K562 (cell line): ENCODE measurements around the gene ITGBL1. TPM values are rescaled to one million over a fixed set of nuclear protein-coding genes. Genes with fewer than 3 reads are reported as not detected.

Experiments
- ATAC-seq: fragments of 200-7000 bp; cut with Tn5 transposase; 3 replicates; pipeline ENCODE4 v1.9.1; 2020; ENCODE audit warnings: moderate library complexity
- BruUV-seq: library from RNA; stranded (reverse); fragments of 400-500 nt; replicated peaks from 2 replicates; lab custom pipeline; 2021; lab: Mats Ljungman, UMichigan
- CTCF ChIA-PET: fragments of 300-600 bp; formaldehyde crosslinking; extraction: SDS; loops from one replicate; lab custom pipeline; 2021; ENCODE audit warnings: low intra/inter-chr PET ratio; lab: Yijun Ruan, JAX
- POLR2A ChIA-PET: fragments of 300-600, 350-650 bp; sonication (Branson Sonifier 250); formaldehyde crosslinking; extraction: SDS; loops from one replicate; lab custom pipeline; 2021; ENCODE audit warnings: antibody characterized with exemption, inconsistent platforms; lab: Yijun Ruan, JAX
- DNase-seq, 4 experiments: peaks; one replicate each; pipeline versions ENCODE4 v3.0.0 to v3.0.0-alpha.2; 2011 to 2018; ENCODE audit warnings: low spot score in 3 of 4, mixed read lengths in 3 of 4; ENCODE audit errors: extremely low read depth in 1 of 4
- FAIRE-seq: peaks from 2 replicates; lab custom pipeline; 2011; peaks lifted over from hg19 to GRCh38; lab: Jason Lieb, UNC
- H2AFZ ChIP-seq: 2 replicates; pipeline ENCODE4 v1.6.0; 2011; ENCODE audit warnings: low read depth, low read length, control low read depth, inconsistent platforms
- H3K27ac ChIP-seq: fragments of 200-600 bp; 3 replicates; pipeline ENCODE4 v1.8.0; 2011; ENCODE audit warnings: low read depth, mild to moderate bottlenecking, control low read depth, inconsistent platforms, low read length, moderate library complexity, mixed read lengths; ENCODE audit errors: extremely low read depth
- H3K27me3 ChIP-seq, 2 experiments: fragments of 300-600 bp in 1 of 2; 2 replicates in 1 of 2; 3 replicates in 1 of 2; pipeline versions ENCODE4 v1.6.0 to v1.8.0; 2011; ENCODE audit warnings: inconsistent platforms in 2 of 2, low read length in 2 of 2, mild to moderate bottlenecking in 1 of 2, mixed read lengths in 1 of 2, moderate library complexity in 1 of 2; ENCODE audit not compliant: control insufficient read depth in 2 of 2, insufficient read depth in 2 of 2
- H3K36me3 ChIP-seq: fragments of 300-600 bp; 3 replicates; pipeline ENCODE4 v1.8.0; 2011; ENCODE audit warnings: mild to moderate bottlenecking, low read length, inconsistent platforms; ENCODE audit not compliant: control insufficient read depth, insufficient read depth
- H3K4me1 ChIP-seq, 2 experiments: fragments of 200-600 bp in 1 of 2; replicated peaks in 1 of 2; 2 replicates in 1 of 2; 3 replicates in 1 of 2; pipeline versions ENCODE4 v1.5.1 to v1.8.0; 2011; ENCODE audit warnings: inconsistent platforms in 2 of 2, low read length in 2 of 2, mild to moderate bottlenecking in 1 of 2, mixed read lengths in 1 of 2, moderate library complexity in 1 of 2; ENCODE audit not compliant: control insufficient read depth in 2 of 2, insufficient read depth in 2 of 2
- H3K4me2 ChIP-seq: 2 replicates; pipeline ENCODE4 v1.6.1; 2011; ENCODE audit warnings: low read length, control low read depth, inconsistent platforms, mixed read lengths; ENCODE audit not compliant: insufficient read depth
- H3K4me3 ChIP-seq: fragments of 200-600 bp; sonication (generic), shearing (Covaris generic); 2 replicates; pipeline ENCODE4 v1.5.1; 2016; ENCODE audit warnings: control low read depth, inconsistent platforms
- H3K79me2 ChIP-seq: fragments of 200-600 bp; 3 replicates; pipeline ENCODE4 v1.8.0; 2011; ENCODE audit warnings: low read length, inconsistent platforms; ENCODE audit not compliant: control insufficient read depth, insufficient read depth
- H3K9ac ChIP-seq, 2 experiments: 2 replicates each; pipeline versions ENCODE4 v1.6.0 to v1.6.1; 2011; ENCODE audit warnings: low read depth in 2 of 2, low read length in 2 of 2, control low read depth in 1 of 2, inconsistent platforms in 1 of 2, mild to moderate bottlenecking in 1 of 2, mixed read lengths in 1 of 2; ENCODE audit not compliant: insufficient read depth in 1 of 2
- H3K9me1 ChIP-seq: one replicate; pipeline ENCODE4 v1.6.0; 2011; ENCODE audit warnings: inconsistent platforms, mild to moderate bottlenecking, low read length, moderate library complexity; ENCODE audit not compliant: control insufficient read depth, insufficient read depth
- H3K9me3 ChIP-seq: replicated peaks from 2 replicates; pipeline ENCODE4 v1.5.1; 2011; ENCODE audit warnings: low read depth, low read length, inconsistent platforms; ENCODE audit not compliant: control insufficient read depth, insufficient read depth
- H4K20me1 ChIP-seq: replicated peaks from 2 replicates; pipeline ENCODE4 v1.6.1; 2011; ENCODE audit warnings: low read length, inconsistent platforms, mixed read lengths; ENCODE audit not compliant: control insufficient read depth, insufficient read depth
- FOXK1 ChIP-seq: sonication (generic); formaldehyde crosslinking; IDR thresholded peaks from 2 replicates; pipeline ENCODE4 v1.8.0; 2022; ENCODE audit warnings: missing genetic modification reagents, mild to moderate bottlenecking, borderline replicate concordance
- GTF3C2 ChIP-seq: IDR thresholded peaks from 3 replicates; pipeline ENCODE4 v1.6.1; 2011; ENCODE audit warnings: borderline replicate concordance, mild to moderate bottlenecking, moderate library complexity; ENCODE audit not compliant: insufficient read length; ENCODE audit errors: extremely low read depth
- HDAC3 ChIP-seq: fragments of 450-650 bp; IDR thresholded peaks from 2 replicates; pipeline ENCODE4 v1.6.1; 2018; ENCODE audit warnings: borderline replicate concordance, mild to moderate bottlenecking, moderate library complexity; ENCODE audit not compliant: partially characterized antibody
- NR2C1 ChIP-seq, 2 experiments: fragments of 450-650 bp; IDR thresholded peaks; 2 replicates each; pipeline ENCODE4 v1.6.1; 2017; ENCODE audit warnings: mild to moderate bottlenecking in 2 of 2, antibody characterized with exemption in 1 of 2, inconsistent platforms in 1 of 2, missing compliant biosample characterization in 1 of 2, missing genetic modification characterization in 1 of 2
- PHF8 ChIP-seq: fragments of 200-600 bp; sonication (generic); IDR thresholded peaks from 2 replicates; pipeline ENCODE4 v1.6.1; 2012; ENCODE audit warnings: mixed run types, mild to moderate bottlenecking, inconsistent platforms, low read length, moderate library complexity, borderline replicate concordance
- ZBTB1 ChIP-seq: sonication (generic); formaldehyde crosslinking; IDR thresholded peaks from 2 replicates; pipeline ENCODE4 v1.8.1; 2023; ENCODE audit warnings: missing genetic modification reagents, low read depth, mild to moderate bottlenecking, borderline replicate concordance
- WGBS: fragments of 100-300 bp; shearing (Covaris generic); methylation state at CpG from one replicate; pipeline ENCODE4 v1.1.6; 2016; ENCODE audit warnings: low coverage, mixed read lengths; ENCODE audit not compliant: insufficient coverage; ENCODE audit errors: missing lambda C conversion rate; 5-methylcytosine and 5-hydroxymethylcytosine counted together
- in situ Hi-C: fragments of 300-500 bp; cut with MboI; formaldehyde crosslinking; loops from 4 replicates; pipeline ENCODE4 v1.15.0; 2018; ENCODE audit warnings: inconsistent platforms, mixed read lengths
- intact Hi-C: fragments of 100-400 bp; cut with micrococcal nuclease; formaldehyde crosslinking; loops from 2 replicates; pipeline ENCODE4 v1.14.2; 2022
- polyA plus RNA-seq, 8 experiments: library from polyadenylated mRNA; depleted of rRNA in 4 of 8; stranded (reverse) in 5 of 8; unstranded in 3 of 8; fragments of >200 nt; fragmentation: Nextera tagmentation in 2 of 8; fragmentation: Illumina TruSeq in 1 of 8; extraction: Ambion mirVana in 2 of 8; extraction: Trizol in 1 of 8; gene quantifications; 2 replicates each; pipeline versions ENCODE4 v1.2.1 to v1.2.3, GENCODE V29; 2011 to 2014; ENCODE audit warnings: inconsistent platforms in 1 of 8, missing spikeins in 1 of 8
- total RNA-seq, 7 experiments: library from RNA; depleted of rRNA in 6 of 7; stranded (reverse); fragments of >200 nt in 6 of 7; fragmentation: Illumina TruSeq in 2 of 7; extraction: Trizol in 2 of 7; gene quantifications; 2 replicates each; pipeline versions ENCODE4 v1.2.1 to v1.2.3, GENCODE V29; 2011 to 2021; ENCODE audit warnings: low replicate concordance in 1 of 7
- TF ChIP-seq, protein P1 (sequence below): fragments of 200-800 bp; sonication (Bioruptor generic); IDR thresholded peaks from 2 replicates; pipeline ENCODE4 v1.6.1; 2016; ENCODE audit warnings: missing genetic modification characterization, missing compliant biosample characterization
- TF ChIP-seq, protein P2 (sequence below): sonication (generic); formaldehyde crosslinking; IDR thresholded peaks from 2 replicates; pipeline ENCODE4 v1.8.1; 2023; ENCODE audit warnings: mild to moderate bottlenecking, missing genetic modification reagents
- TF ChIP-seq, protein P3 (sequence below): fragments of 250-450 bp; sonication (Bioruptor Pico); IDR thresholded peaks from 2 replicates; pipeline ENCODE4 v1.4.0; 2020

Gene ITGBL1
- total and polyA plus RNA-seq, 9 of the 15 experiments (the other 6 are each of a cell fraction or from before 2014, with no cell fraction given) = 0.04 to 0.73 (median 0.32) TPM; not detected in 1

- CTCF ChIA-PET = no interaction called here
- Histone ChIP-seq H4K20me1 (no peaks in the 10 kb centered on the region), H3K9me1 (no peaks in the 10 kb centered on the region), H3K9me3 (no peaks in the 10 kb centered on the region), H3K27me3 (no peaks in the 10 kb centered on the region), H3K4me2 (no peak overlapping the region), H3K4me1 (no peaks in the 10 kb centered on the region), H3K79me2 (no peaks in the 10 kb centered on the region), H2AFZ (no peak overlapping the region), H3K4me3 (no peak overlapping the region), H3K36me3 (no peaks in the 10 kb centered on the region), H3K27ac (no peak overlapping the region), H3K9ac (no peak overlapping the region)
- 0% methylated on average over 3 of the region's 3 CpGs for WGBS
- in situ Hi-C loops (no loop called here), intact Hi-C loops (no loop called here)
- no peak for DNase-seq
- FAIRE-seq = no peak
- ATAC-seq = no peak
- BruUV-seq = no TSS peak
- POLR2A ChIA-PET = interaction anchor here (0.7 kb wide), 1 partner anchor 87 kb away, joined by 3 read pairs; no protein-coding TSS in a partner anchor
- TF ChIP-seq GTF3C2 (no peak), HDAC3 (no peak), FOXK1 (CRISPR knock-in tag) (no peak), NR2C1 (IDR thresholded peaks at IDR 0.05) (no peak), NR2C1 (tag; IDR thresholded peaks at IDR 0.05) (no peak), PHF8 (no peak), ZBTB1 (no peak)
- TF ChIP-seq, protein P1, sequence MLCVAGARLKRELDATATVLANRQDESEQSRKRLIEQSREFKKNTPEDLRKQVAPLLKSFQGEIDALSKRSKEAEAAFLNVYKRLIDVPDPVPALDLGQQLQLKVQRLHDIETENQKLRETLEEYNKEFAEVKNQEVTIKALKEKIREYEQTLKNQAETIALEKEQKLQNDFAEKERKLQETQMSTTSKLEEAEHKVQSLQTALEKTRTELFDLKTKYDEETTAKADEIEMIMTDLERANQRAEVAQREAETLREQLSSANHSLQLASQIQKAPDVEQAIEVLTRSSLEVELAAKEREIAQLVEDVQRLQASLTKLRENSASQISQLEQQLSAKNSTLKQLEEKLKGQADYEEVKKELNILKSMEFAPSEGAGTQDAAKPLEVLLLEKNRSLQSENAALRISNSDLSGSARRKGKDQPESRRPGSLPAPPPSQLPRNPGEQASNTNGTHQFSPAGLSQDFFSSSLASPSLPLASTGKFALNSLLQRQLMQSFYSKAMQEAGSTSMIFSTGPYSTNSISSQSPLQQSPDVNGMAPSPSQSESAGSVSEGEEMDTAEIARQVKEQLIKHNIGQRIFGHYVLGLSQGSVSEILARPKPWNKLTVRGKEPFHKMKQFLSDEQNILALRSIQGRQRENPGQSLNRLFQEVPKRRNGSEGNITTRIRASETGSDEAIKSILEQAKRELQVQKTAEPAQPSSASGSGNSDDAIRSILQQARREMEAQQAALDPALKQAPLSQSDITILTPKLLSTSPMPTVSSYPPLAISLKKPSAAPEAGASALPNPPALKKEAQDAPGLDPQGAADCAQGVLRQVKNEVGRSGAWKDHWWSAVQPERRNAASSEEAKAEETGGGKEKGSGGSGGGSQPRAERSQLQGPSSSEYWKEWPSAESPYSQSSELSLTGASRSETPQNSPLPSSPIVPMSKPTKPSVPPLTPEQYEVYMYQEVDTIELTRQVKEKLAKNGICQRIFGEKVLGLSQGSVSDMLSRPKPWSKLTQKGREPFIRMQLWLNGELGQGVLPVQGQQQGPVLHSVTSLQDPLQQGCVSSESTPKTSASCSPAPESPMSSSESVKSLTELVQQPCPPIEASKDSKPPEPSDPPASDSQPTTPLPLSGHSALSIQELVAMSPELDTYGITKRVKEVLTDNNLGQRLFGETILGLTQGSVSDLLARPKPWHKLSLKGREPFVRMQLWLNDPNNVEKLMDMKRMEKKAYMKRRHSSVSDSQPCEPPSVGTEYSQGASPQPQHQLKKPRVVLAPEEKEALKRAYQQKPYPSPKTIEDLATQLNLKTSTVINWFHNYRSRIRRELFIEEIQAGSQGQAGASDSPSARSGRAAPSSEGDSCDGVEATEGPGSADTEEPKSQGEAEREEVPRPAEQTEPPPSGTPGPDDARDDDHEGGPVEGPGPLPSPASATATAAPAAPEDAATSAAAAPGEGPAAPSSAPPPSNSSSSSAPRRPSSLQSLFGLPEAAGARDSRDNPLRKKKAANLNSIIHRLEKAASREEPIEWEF (CRISPR knock-in tag) = no peak
- TF ChIP-seq, protein P2, sequence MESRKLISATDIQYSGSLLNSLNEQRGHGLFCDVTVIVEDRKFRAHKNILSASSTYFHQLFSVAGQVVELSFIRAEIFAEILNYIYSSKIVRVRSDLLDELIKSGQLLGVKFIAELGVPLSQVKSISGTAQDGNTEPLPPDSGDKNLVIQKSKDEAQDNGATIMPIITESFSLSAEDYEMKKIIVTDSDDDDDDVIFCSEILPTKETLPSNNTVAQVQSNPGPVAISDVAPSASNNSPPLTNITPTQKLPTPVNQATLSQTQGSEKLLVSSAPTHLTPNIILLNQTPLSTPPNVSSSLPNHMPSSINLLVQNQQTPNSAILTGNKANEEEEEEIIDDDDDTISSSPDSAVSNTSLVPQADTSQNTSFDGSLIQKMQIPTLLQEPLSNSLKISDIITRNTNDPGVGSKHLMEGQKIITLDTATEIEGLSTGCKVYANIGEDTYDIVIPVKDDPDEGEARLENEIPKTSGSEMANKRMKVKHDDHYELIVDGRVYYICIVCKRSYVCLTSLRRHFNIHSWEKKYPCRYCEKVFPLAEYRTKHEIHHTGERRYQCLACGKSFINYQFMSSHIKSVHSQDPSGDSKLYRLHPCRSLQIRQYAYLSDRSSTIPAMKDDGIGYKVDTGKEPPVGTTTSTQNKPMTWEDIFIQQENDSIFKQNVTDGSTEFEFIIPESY = no peak
- TF ChIP-seq, protein P3, sequence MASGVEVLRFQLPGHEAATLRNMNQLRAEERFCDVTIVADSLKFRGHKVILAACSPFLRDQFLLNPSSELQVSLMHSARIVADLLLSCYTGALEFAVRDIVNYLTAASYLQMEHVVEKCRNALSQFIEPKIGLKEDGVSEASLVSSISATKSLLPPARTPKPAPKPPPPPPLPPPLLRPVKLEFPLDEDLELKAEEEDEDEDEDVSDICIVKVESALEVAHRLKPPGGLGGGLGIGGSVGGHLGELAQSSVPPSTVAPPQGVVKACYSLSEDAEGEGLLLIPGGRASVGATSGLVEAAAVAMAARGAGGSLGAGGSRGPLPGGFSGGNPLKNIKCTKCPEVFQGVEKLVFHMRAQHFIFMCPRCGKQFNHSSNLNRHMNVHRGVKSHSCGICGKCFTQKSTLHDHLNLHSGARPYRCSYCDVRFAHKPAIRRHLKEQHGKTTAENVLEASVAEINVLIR (CRISPR knock-in tag) = no peak
These were observed 251.4 kb downstream of the ITGBL1 start for GRCh38 chr13:101703838-101704237.
